HEK293 (cell line): ENCODE data around the gene ITIH5.

Experiments
- CTCF ChIA-PET: fragments of 350-600 bp; formaldehyde crosslinking; extraction: SDS; loops from one replicate; lab custom pipeline; 2021; ENCODE audit warnings: antibody characterized with exemption; lab: Yijun Ruan, JAX
- POLR2A ChIA-PET: fragments of 300-600 bp; formaldehyde crosslinking; extraction: SDS; loops from one replicate; lab custom pipeline; 2020; ENCODE audit warnings: antibody characterized with exemption, inconsistent platforms; lab: Yijun Ruan, JAX
- H3K27ac ChIP-seq: fragments of 200-500 bp; sonication (Bioruptor generic); 2 replicates; pipeline ENCODE4 v1.5.1; 2014; ENCODE audit warnings: low read depth, low read length, control low read depth, inconsistent platforms; ENCODE audit errors: extremely low read depth
- H3K36me3 ChIP-seq, 2 experiments: fragments of 200-500 bp in 1 of 2; sonication (Bioruptor generic) in 1 of 2; 1 replicate in 1 of 2; 2 replicates in 1 of 2; pipeline ENCODE4 v1.5.1; 2014 to 2017; ENCODE audit warnings: inconsistent platforms in 2 of 2, low read length in 2 of 2; ENCODE audit not compliant: control insufficient read depth in 2 of 2, insufficient read depth in 1 of 2
- H3K4me1 ChIP-seq: fragments of 200-500 bp; sonication (Bioruptor generic); 2 replicates; pipeline ENCODE4 v1.5.1; 2014; ENCODE audit warnings: mild to moderate bottlenecking, low read length, inconsistent platforms; ENCODE audit not compliant: control insufficient read depth, insufficient read depth
- H3K4me3 ChIP-seq: 2 replicates; pipeline ENCODE4 v1.5.1; 2011; ENCODE audit warnings: low read depth, mild to moderate bottlenecking, control low read depth, low read length, moderate library complexity
- H3K9me3 ChIP-seq: fragments of 200-500 bp; sonication (Bioruptor generic); 2 replicates; pipeline ENCODE4 v1.5.1; 2014; ENCODE audit warnings: low read depth, low read length, inconsistent platforms; ENCODE audit not compliant: control insufficient read depth, insufficient read depth
- HOXC10 ChIP-seq: sonication (generic); formaldehyde crosslinking; IDR thresholded peaks from 2 replicates; pipeline ENCODE4 v1.8.1; 2023; ENCODE audit warnings: mild to moderate bottlenecking, missing genetic modification reagents
- KLF10 ChIP-seq: fragments of 450-650 bp; IDR thresholded peaks from 2 replicates; pipeline ENCODE4 v1.5.1; 2018; ENCODE audit warnings: missing biosample characterization, mild to moderate bottlenecking, missing genetic modification characterization
- KLF17 ChIP-seq: fragments of 450-650 bp; formaldehyde crosslinking; IDR thresholded peaks from 2 replicates; pipeline ENCODE4 v1.5.1; 2016; ENCODE audit warnings: missing biosample characterization, missing genetic modification characterization
- MEIS1 ChIP-seq: sonication (generic); formaldehyde crosslinking; IDR thresholded peaks from 2 replicates; pipeline ENCODE4 v1.8.1; 2022; ENCODE audit warnings: missing genetic modification reagents, mild to moderate bottlenecking, borderline replicate concordance
- MZF1 ChIP-seq: fragments of 450-650 bp; formaldehyde crosslinking; IDR thresholded peaks from 2 replicates; pipeline ENCODE4 v1.5.1; 2017; ENCODE audit warnings: missing biosample characterization, missing genetic modification characterization, borderline replicate concordance
- PRDM2 ChIP-seq: fragments of 450-650 bp; formaldehyde crosslinking; IDR thresholded peaks from 2 replicates; pipeline ENCODE4 v1.5.1; 2016; ENCODE audit warnings: missing biosample characterization, missing genetic modification characterization, borderline replicate concordance
- PRDM4 ChIP-seq: fragments of 450-650 bp; formaldehyde crosslinking; IDR thresholded peaks from 2 replicates; pipeline ENCODE4 v1.5.1; 2017; ENCODE audit warnings: missing biosample characterization, missing genetic modification characterization
- ZBTB7A ChIP-seq: fragments of 450-650 bp; formaldehyde crosslinking; IDR thresholded peaks from 2 replicates; pipeline ENCODE4 v1.5.1; 2016; ENCODE audit warnings: low read depth, missing biosample characterization, missing genetic modification characterization
- ZNF121 ChIP-seq: fragments of 450-650 bp; formaldehyde crosslinking; IDR thresholded peaks from 2 replicates; pipeline ENCODE4 v1.5.1; 2016; ENCODE audit warnings: missing biosample characterization, missing genetic modification characterization
- ZNF324 ChIP-seq: fragments of 450-650 bp; formaldehyde crosslinking; IDR thresholded peaks from 2 replicates; pipeline ENCODE4 v1.5.1; 2016; ENCODE audit warnings: missing biosample characterization, missing genetic modification characterization
- ZNF473 ChIP-seq: fragments of 450-650 bp; formaldehyde crosslinking; IDR thresholded peaks from 2 replicates; pipeline ENCODE4 v1.5.1; 2017; ENCODE audit warnings: missing biosample characterization, missing genetic modification characterization
- ZNF560 ChIP-seq: fragments of 450-650 bp; formaldehyde crosslinking; IDR thresholded peaks from 2 replicates; pipeline ENCODE4 v1.5.1; 2017; ENCODE audit warnings: missing biosample characterization, missing genetic modification characterization, borderline replicate concordance
- ZNF585B ChIP-seq: fragments of 450-650 bp; formaldehyde crosslinking; IDR thresholded peaks from 2 replicates; pipeline ENCODE4 v1.5.1; 2016; ENCODE audit warnings: missing biosample characterization, missing genetic modification characterization
- ZNF639 ChIP-seq: fragments of 450-650 bp; formaldehyde crosslinking; IDR thresholded peaks from 2 replicates; pipeline ENCODE4 v1.5.1; 2016; ENCODE audit warnings: missing biosample characterization, missing genetic modification characterization
- ZNF670 ChIP-seq: fragments of 450-650 bp; formaldehyde crosslinking; IDR thresholded peaks from 2 replicates; pipeline ENCODE4 v1.5.1; 2016; ENCODE audit warnings: missing biosample characterization, missing genetic modification characterization, low read depth
- ZNF76 ChIP-seq: fragments of 450-650 bp; formaldehyde crosslinking; IDR thresholded peaks from 2 replicates; pipeline ENCODE4; 2016; ENCODE audit warnings: low read depth, missing biosample characterization, missing genetic modification characterization, borderline replicate concordance
- ZNF791 ChIP-seq: fragments of 450-650 bp; formaldehyde crosslinking; IDR thresholded peaks from 2 replicates; pipeline ENCODE4 v1.5.1; 2016; ENCODE audit warnings: missing biosample characterization, missing genetic modification characterization
- ZNF843 ChIP-seq: fragments of 450-650 bp; formaldehyde crosslinking; IDR thresholded peaks from 2 replicates; pipeline ENCODE4 v1.5.1; 2016; ENCODE audit warnings: missing biosample characterization, missing genetic modification characterization
- ZXDB ChIP-seq: fragments of 450-650 bp; formaldehyde crosslinking; IDR thresholded peaks from 2 replicates; pipeline ENCODE4 v1.5.1; 2016; ENCODE audit warnings: missing biosample characterization, missing genetic modification characterization

The ITIH5 gene

GRCh38 chr10:7651853-7652470 is 14.8 kb downstream of the ITIH5 start:
- ChIA-PET CTCF (no interaction called here), POLR2A (no interaction called here)
- H3K4me3 ChIP-seq: no peak overlapping the region
- no peaks in the 10 kb centered on the region for H3K9me3 ChIP-seq
- H3K27ac ChIP-seq: no peak overlapping the region
- no peaks in the 10 kb centered on the region for H3K4me1 ChIP-seq
- TF ChIP-seq KLF10: no peak
- no peaks in the 10 kb centered on the region for H3K36me3 ChIP-seq

- ChIA-PET POLR2A (no interaction called here), CTCF (no interaction called here)
- Histone ChIP-seq H3K4me1 (no peaks in the 10 kb centered on the region), H3K4me3 (no peak overlapping the region), H3K9me3 (no peaks in the 10 kb centered on the region), H3K27ac (no peak overlapping the region), H3K36me3 (no peaks in the 10 kb centered on the region)
- TF ChIP-seq PRDM4 (tag by site-specific recombination) (no peak), ZNF76 (tag by site-specific recombination) (no peak), ZNF473 (tag by site-specific recombination) (no peak), ZNF843 (tag by site-specific recombination) (no peak), ZXDB (no peak), ZNF639 (tag by site-specific recombination) (no peak)
These were observed 17.0 kb downstream of the ITIH5 start for GRCh38 chr10:7649673-7650300.

GRCh38 chr10:7647062-7647664 is 19.6 kb downstream of the ITIH5 start:
- ChIA-PET CTCF (interaction anchor here (0.6 to 1.3 kb wide), 2 partner anchors 87 to 122 kb away, joined by 4 read pairs; no protein-coding TSS in a partner anchor), POLR2A (no interaction called here)
- Histone ChIP-seq H3K36me3 (no peaks in the 10 kb centered on the region), H3K4me3 (no peak overlapping the region), H3K27ac (no peak overlapping the region), H3K4me1 (no peaks in the 10 kb centered on the region), H3K9me3 (no peaks in the 10 kb centered on the region)
- TF ChIP-seq ZNF843 (tag by site-specific recombination) (no peak), MEIS1 (CRISPR knock-in tag) (no peak), ZNF670 (no peak), HOXC10 (CRISPR knock-in tag) (no peak), PRDM2 (no peak), ZNF791 (tag by site-specific recombination) (no peak), ZNF560 (tag by site-specific recombination) (no peak), ZNF585B (tag by site-specific recombination) (no peak), KLF17 (tag by site-specific recombination) (no peak), ZNF121 (tag by site-specific recombination) (no peak), ZBTB7A (tag by site-specific recombination) (no peak), MZF1 (tag by site-specific recombination) (no peak), ZNF76 (tag by site-specific recombination) (no peak), ZNF324 (tag by site-specific recombination) (no peak)
